ENCODE measurements around the gene AGXT.
"Not testable (repeated sequence)": the region's sequence is repeated elsewhere in the genome, so short reads cannot be mapped to it uniquely, and the experiment has no call there.

AGXT gene

GRCh38 chr2:240840435-240841060 lies 28.1 kb upstream of the AGXT start:
- DNase-seq (ENCODE audit: low read depth): no peak

GRCh38 chr2:240846309-240846708 lies 22.3 kb upstream of the AGXT start:
- not testable (repeated sequence) for DNase-seq (ENCODE audit: low read depth)

- DNase-seq (ENCODE audit: low read depth): no peak
Measured at GRCh38 chr2:240846873-240847595, 21.6 kb upstream of the AGXT start.

- no peak for DNase-seq (ENCODE audit: low read depth)
Measured at GRCh38 chr2:240847817-240848216, 20.8 kb upstream of the AGXT start.

- DNase-seq (ENCODE audit: low read depth): no peak
Measured at GRCh38 chr2:240848900-240849680, 19.5 kb upstream of the AGXT start.

- no peak for DNase-seq (ENCODE audit: low read depth)
Measured at GRCh38 chr2:240850026-240850425, 18.6 kb upstream of the AGXT start.

- no peak for DNase-seq (ENCODE audit: low read depth)
Measured at GRCh38 chr2:240850756-240851077, 17.9 kb upstream of the AGXT start.

- peak; percentile 62 for DNase-seq (ENCODE audit: low read depth)
Measured at GRCh38 chr2:240851078-240851991, 17.3 kb upstream of the AGXT start.

- DNase-seq (ENCODE audit: low read depth): no peak
Measured at GRCh38 chr2:240852671-240853314, 15.8 kb upstream of the AGXT start.

- DNase-seq (ENCODE audit: low read depth): no peak
Measured at GRCh38 chr2:240855670-240856069, 13.0 kb upstream of the AGXT start.

- DNase-seq (ENCODE audit: low read depth): no peak
Measured at GRCh38 chr2:240856151-240856980, 12.3 kb upstream of the AGXT start.

- no peak for DNase-seq (ENCODE audit: low read depth)
Measured at GRCh38 chr2:240857039-240858008, 11.3 kb upstream of the AGXT start.

- no peak for DNase-seq (ENCODE audit: low read depth)
Measured at GRCh38 chr2:240858321-240858720, 10.3 kb upstream of the AGXT start.

GRCh38 chr2:240858871-240859270 lies 9.8 kb upstream of the AGXT start:
- DNase-seq (ENCODE audit: low read depth): no peak

GRCh38 chr2:240861547-240861946 lies 7.1 kb upstream of the AGXT start:
- no peak for DNase-seq (ENCODE audit: low read depth)

- DNase-seq (ENCODE audit: low read depth): no peak
Measured at GRCh38 chr2:240864475-240864874, 4.1 kb upstream of the AGXT start.

- no peak for DNase-seq (ENCODE audit: low read depth)
Measured at GRCh38 chr2:240865391-240865790, 3.2 kb upstream of the AGXT start.

GRCh38 chr2:240869109-240869955 lies 708 bp downstream of the AGXT start:
- no peak for DNase-seq (ENCODE audit: low read depth)
